IMR-90 (cell line): ENCODE measurements around the gene RUNX3. TPM values are rescaled to one million over a fixed set of nuclear protein-coding genes. Genes with fewer than 3 reads are reported as not detected.

Experiments used
- ATAC-seq: fragments of 200-7000 bp; cut with Tn5 transposase; 2 replicates; pipeline ENCODE4 v1.9.1; 2020; ENCODE audit warnings: low read depth, mild to moderate bottlenecking, moderate library complexity
- BruUV-seq: library from RNA; stranded (reverse); fragments of 400-500 nt; replicated peaks from 2 replicates; lab custom pipeline; 2021; lab: Mats Ljungman, UMichigan
- CTCF ChIA-PET: fragments of 300-600 bp; formaldehyde crosslinking; extraction: SDS; loops from one replicate; lab custom pipeline; 2021; ENCODE audit warnings: antibody characterized with exemption; lab: Yijun Ruan, JAX
- POLR2A ChIA-PET: fragments of 300-600 bp; sonication (Branson Sonifier 250); formaldehyde crosslinking; loops from one replicate; lab custom pipeline; 2022; ENCODE audit warnings: antibody characterized with exemption; ENCODE audit not compliant: unreplicated experiment; lab: Charles Lee
- DNase-seq: peaks from one replicate; pipeline ENCODE4 v3.0.0; 2013
- H2AFZ ChIP-seq: replicated peaks from 2 replicates; pipeline ENCODE3; 2013; ENCODE audit warnings: low read length, mild to moderate bottlenecking; ENCODE audit not compliant: poor library complexity
- H2AK5ac ChIP-seq: 2 replicates; pipeline ENCODE4 v1.6.1; 2013; ENCODE audit warnings: low read depth, low read length, inconsistent platforms
- H2AK9ac ChIP-seq: replicated peaks from 2 replicates; pipeline ENCODE3; 2013; ENCODE audit warnings: mild to moderate bottlenecking, low read depth, low read length, moderate library complexity; ENCODE audit not compliant: poor library complexity
- H2BK120ac ChIP-seq: 2 replicates; pipeline ENCODE4 v1.6.1; 2013; ENCODE audit warnings: low read depth, low read length, inconsistent platforms
- H2BK15ac ChIP-seq: 3 replicates; pipeline ENCODE4 v1.6.1; 2013; ENCODE audit warnings: low read depth, low read length, inconsistent platforms
- H2BK20ac ChIP-seq: 2 replicates; pipeline ENCODE4 v1.6.1; 2013; ENCODE audit warnings: low read depth, mild to moderate bottlenecking, inconsistent platforms, low read length, moderate library complexity
- H2BK5ac ChIP-seq: 2 replicates; pipeline ENCODE4 v1.6.1; 2013; ENCODE audit warnings: mild to moderate bottlenecking, low read depth, low read length, inconsistent platforms; ENCODE audit not compliant: poor library complexity, severe bottlenecking
- H3K14ac ChIP-seq: replicated peaks from 2 replicates; pipeline ENCODE4 v1.6.1; 2013; ENCODE audit warnings: low read depth, low read length, inconsistent platforms
- H3K18ac ChIP-seq: 2 replicates; pipeline ENCODE4 v1.6.1; 2013; ENCODE audit warnings: low read depth, low read length, control low read depth
- H3K23ac ChIP-seq: 2 replicates; pipeline ENCODE4 v1.6.1; 2013; ENCODE audit warnings: low read depth, low read length, inconsistent platforms
- H3K27ac ChIP-seq: 2 replicates; pipeline ENCODE4 v1.5.1; 2013; ENCODE audit warnings: mild to moderate bottlenecking, control low read depth, low read length; ENCODE audit not compliant: insufficient read depth
- H3K27me3 ChIP-seq: 2 replicates; pipeline ENCODE4 v1.6.1; 2013; ENCODE audit warnings: low read length; ENCODE audit not compliant: control insufficient read depth, insufficient read depth
- H3K36me3 ChIP-seq: 2 replicates; pipeline ENCODE4 v1.6.1; 2013; ENCODE audit warnings: low read length, mixed read lengths; ENCODE audit not compliant: control insufficient read depth, insufficient read depth
- H3K4ac ChIP-seq: 2 replicates; pipeline ENCODE4 v1.6.1; 2013; ENCODE audit warnings: low read depth, low read length, inconsistent platforms
- H3K4me1 ChIP-seq: 2 replicates; pipeline ENCODE4 v1.6.1; 2013; ENCODE audit warnings: low read length, mixed read lengths; ENCODE audit not compliant: control insufficient read depth, insufficient read depth
- H3K4me2 ChIP-seq: 2 replicates; pipeline ENCODE4 v1.6.1; 2013; ENCODE audit warnings: low read depth, mild to moderate bottlenecking, control low read depth, low read length, moderate library complexity
- H3K4me3 ChIP-seq: 2 replicates; pipeline ENCODE4 v1.5.1; 2013; ENCODE audit warnings: low read depth, mild to moderate bottlenecking, control low read depth, low read length, moderate library complexity; ENCODE audit not compliant: insufficient read depth
- H3K56ac ChIP-seq: 2 replicates; pipeline ENCODE4 v1.6.1; 2013; ENCODE audit warnings: low read length, inconsistent platforms; ENCODE audit not compliant: insufficient read depth; ENCODE audit errors: extremely low read depth
- H3K79me1 ChIP-seq, 2 experiments: 2 replicates each; pipeline ENCODE4 v1.6.1; 2013; ENCODE audit warnings: low read length in 2 of 2, inconsistent platforms in 1 of 2, low read depth in 1 of 2
- H3K9ac ChIP-seq: 2 replicates; pipeline ENCODE4 v1.6.1; 2013; ENCODE audit warnings: low read depth, low read length, control low read depth
- H3K9me1 ChIP-seq: 2 replicates; pipeline ENCODE4 v1.6.1; 2013; ENCODE audit warnings: low read length, inconsistent platforms; ENCODE audit not compliant: insufficient read depth
- H3K9me3 ChIP-seq: 2 replicates; pipeline ENCODE4 v1.6.1; 2013; ENCODE audit warnings: low read length; ENCODE audit not compliant: control insufficient read depth, insufficient read depth
- H4K20me1 ChIP-seq: 2 replicates; pipeline ENCODE4 v1.6.1; 2013; ENCODE audit warnings: low read length, inconsistent platforms; ENCODE audit not compliant: insufficient read depth
- H4K5ac ChIP-seq: 2 replicates; pipeline ENCODE4 v1.6.1; 2013; ENCODE audit warnings: mild to moderate bottlenecking, low read depth, low read length, control low read depth
- H4K8ac ChIP-seq, 2 experiments: 2 replicates each; pipeline ENCODE4 v1.6.1; 2013; ENCODE audit warnings: low read depth in 2 of 2, low read length in 2 of 2, control low read depth in 1 of 2, inconsistent platforms in 1 of 2
- H4K91ac ChIP-seq: 2 replicates; pipeline ENCODE4 v1.6.1; 2013; ENCODE audit warnings: low read depth, low read length, inconsistent platforms; ENCODE audit not compliant: insufficient read depth
- BHLHE40 ChIP-seq: fragments of 150-350 bp; IDR thresholded peaks from 2 replicates; pipeline ENCODE4 v1.6.1; 2016; ENCODE audit warnings: mild to moderate bottlenecking, low read depth, low read length
- CHD1 ChIP-seq: IDR thresholded peaks from 2 replicates; pipeline ENCODE4 v1.6.1; 2012; ENCODE audit warnings: low read depth, low read length, improper control_type of control experiment
- RAD21 ChIP-seq: IDR thresholded peaks from 2 replicates; pipeline ENCODE4 v1.6.1; 2012; ENCODE audit warnings: low read length, improper control_type of control experiment
- RCOR1 ChIP-seq: IDR thresholded peaks from 2 replicates; pipeline ENCODE4 v1.6.1; 2012; ENCODE audit warnings: mild to moderate bottlenecking, low read length, improper control_type of control experiment; ENCODE audit not compliant: insufficient replicate concordance
- WGBS, 2 experiments: methylation state at CpG; one replicate each; pipeline versions ENCODE4 v1.1.5 to v1.1.7; 2013; ENCODE audit warnings: missing lambda C conversion rate in 2 of 2; ENCODE audit not compliant: insufficient read length in 1 of 2; ENCODE audit errors: extremely low coverage in 2 of 2; 5-methylcytosine and 5-hydroxymethylcytosine counted together
- dilution Hi-C: fragments of 300-500 bp; cut with HindIII; formaldehyde crosslinking; loops from one replicate; pipeline ENCODE4 v1.14.3; 2018; ENCODE audit warnings: low sequenced_read_pairs; ENCODE audit not compliant: unreplicated experiment
- in situ Hi-C: fragments of 300-500 bp; cut with MboI; formaldehyde crosslinking; loops from 3 replicates; pipeline ENCODE4 v1.14.3; 2019; ENCODE audit warnings: low sequenced_read_pairs, inconsistent platforms, mixed read lengths
- intact Hi-C: fragments of 100-400 bp; cut with micrococcal nuclease; formaldehyde crosslinking; loops from 2 replicates; pipeline ENCODE4 v1.10.0; 2022
- polyA plus RNA-seq, 3 experiments: library from polyadenylated mRNA; depleted of rRNA; stranded (reverse); fragments of >200 nt; gene quantifications; 2 replicates each; pipeline ENCODE4 v1.2.3, GENCODE V29; 2012; ENCODE audit warnings: low replicate concordance in 1 of 3
- total RNA-seq: library from RNA; depleted of rRNA; stranded (reverse); fragments of >200 nt; gene quantifications from 2 replicates; pipeline ENCODE4 v1.2.3, GENCODE V29; 2012
- TF ChIP-seq, protein P1 (sequence below): conservative IDR thresholded peaks from 2 replicates; pipeline ENCODE4 v1.5.1; 2012; ENCODE audit warnings: mild to moderate bottlenecking, low read depth, low read length, improper control_type of control experiment

RUNX3 gene
- total and polyA plus RNA-seq, 2 of the 4 experiments (the other 2 are of a cell fraction): 0.07 TPM; not detected in 1

DNA sequence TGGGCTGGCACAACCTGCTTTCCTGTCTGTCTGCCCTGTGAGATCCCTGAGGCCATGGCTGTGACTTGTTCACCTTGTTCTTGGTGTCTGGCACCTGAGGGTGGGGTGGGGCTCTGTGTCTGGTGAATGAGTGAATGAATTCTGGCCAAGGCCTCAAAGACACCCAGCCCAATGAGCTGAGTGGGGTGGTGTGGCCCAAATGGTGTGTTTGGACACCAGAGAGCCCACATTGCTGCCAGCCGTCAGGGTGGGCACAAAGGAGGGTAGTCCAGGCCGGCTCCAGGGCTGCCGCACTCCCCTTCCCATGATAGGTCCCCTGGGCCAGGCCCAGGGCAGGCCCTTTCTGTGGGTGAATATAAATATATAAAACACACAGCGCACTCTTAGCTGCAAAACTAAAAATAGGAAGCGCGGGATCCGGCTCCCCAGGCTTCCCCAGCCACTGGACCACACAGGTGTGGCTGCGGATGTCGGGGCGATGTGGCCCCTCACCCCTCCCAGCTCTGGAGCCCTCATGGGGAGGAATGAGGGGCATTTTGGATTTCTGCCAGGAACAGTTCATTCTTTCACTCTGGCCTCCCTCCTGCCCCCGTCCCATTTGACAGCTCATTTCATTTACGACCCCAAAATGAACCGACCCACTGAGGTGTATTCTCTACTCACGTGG lies 33.3 kb downstream of the RUNX3 start:
- no peak overlapping the region for H3K4ac ChIP-seq
- TF ChIP-seq RCOR1 (no peak), RAD21 (no peak), BHLHE40 (no peak), CHD1 (no peak)
- TF ChIP-seq, protein P1, sequence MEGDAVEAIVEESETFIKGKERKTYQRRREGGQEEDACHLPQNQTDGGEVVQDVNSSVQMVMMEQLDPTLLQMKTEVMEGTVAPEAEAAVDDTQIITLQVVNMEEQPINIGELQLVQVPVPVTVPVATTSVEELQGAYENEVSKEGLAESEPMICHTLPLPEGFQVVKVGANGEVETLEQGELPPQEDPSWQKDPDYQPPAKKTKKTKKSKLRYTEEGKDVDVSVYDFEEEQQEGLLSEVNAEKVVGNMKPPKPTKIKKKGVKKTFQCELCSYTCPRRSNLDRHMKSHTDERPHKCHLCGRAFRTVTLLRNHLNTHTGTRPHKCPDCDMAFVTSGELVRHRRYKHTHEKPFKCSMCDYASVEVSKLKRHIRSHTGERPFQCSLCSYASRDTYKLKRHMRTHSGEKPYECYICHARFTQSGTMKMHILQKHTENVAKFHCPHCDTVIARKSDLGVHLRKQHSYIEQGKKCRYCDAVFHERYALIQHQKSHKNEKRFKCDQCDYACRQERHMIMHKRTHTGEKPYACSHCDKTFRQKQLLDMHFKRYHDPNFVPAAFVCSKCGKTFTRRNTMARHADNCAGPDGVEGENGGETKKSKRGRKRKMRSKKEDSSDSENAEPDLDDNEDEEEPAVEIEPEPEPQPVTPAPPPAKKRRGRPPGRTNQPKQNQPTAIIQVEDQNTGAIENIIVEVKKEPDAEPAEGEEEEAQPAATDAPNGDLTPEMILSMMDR: no peak
- dilution Hi-C loops: no loop called here
- no peak overlapping the region for H2AFZ ChIP-seq
- ChIA-PET CTCF (no interaction called here), POLR2A (no interaction called here)
- no peak overlapping the region for H3K18ac ChIP-seq
- no peak overlapping the region for H3K14ac ChIP-seq
- no peak overlapping the region for H4K91ac ChIP-seq
- intact Hi-C loops: no loop called here
- no peak overlapping the region for H2AK5ac ChIP-seq
- no peak for ATAC-seq
- no peaks in the 10 kb centered on the region for H3K9me1 ChIP-seq
- H3K23ac ChIP-seq: no peak overlapping the region
- H2BK15ac ChIP-seq: no peak overlapping the region
- H4K20me1 ChIP-seq: peaks cover 5% of the 10 kb centered on the region; the same call in 1 of the 2 replicates
- H3K36me3 ChIP-seq: no peaks in the 10 kb centered on the region
- no peak overlapping the region for H3K4me3 ChIP-seq
- no peak for DNase-seq
- no TSS peak for BruUV-seq
- in situ Hi-C loops: no loop called here
- H3K4me2 ChIP-seq: no peak overlapping the region
- no peak overlapping the region for H2BK120ac ChIP-seq
- no peaks in the 10 kb centered on the region for H3K79me1 ChIP-seq
- no peak overlapping the region for H2BK20ac ChIP-seq
- H3K27ac ChIP-seq: no peak overlapping the region
- peaks cover 44% of the 10 kb centered on the region for H3K27me3 ChIP-seq
- no peak overlapping the region for H2BK5ac ChIP-seq
- WGBS, 2 experiments: no CpG with 5 or more reads among the region's 14 CpGs
- H3K56ac ChIP-seq: no peak overlapping the region
- H3K4me1 ChIP-seq: no peaks in the 10 kb centered on the region
- peaks cover 7% of the 10 kb centered on the region; the same call in 1 of the 2 replicates for H3K9me3 ChIP-seq
- H2AK9ac ChIP-seq: no peak overlapping the region
- H4K5ac ChIP-seq: no peak overlapping the region
- no peak overlapping the region for H3K9ac ChIP-seq
- no peak overlapping the region for H4K8ac ChIP-seq
